SK-N-MC (cell line): ENCODE data around the gene CDC42BPB.

ENCODE experiments used
- EZH2 ChIP-seq: fragments of 200-600 bp; sonication (generic); IDR thresholded peaks from one replicate; pipeline ENCODE4 v1.6.1; 2017; ENCODE audit warnings: antibody characterized with exemption
- FOXP2 ChIP-seq: optimal IDR thresholded peaks from 2 replicates; pipeline ENCODE3; 2011; ENCODE audit warnings: mild to moderate bottlenecking, moderate library complexity; ENCODE audit not compliant: insufficient read depth; ENCODE audit errors: extremely low read length, control extremely low read depth
- POLR2AphosphoS5 ChIP-seq: IDR thresholded peaks from 2 replicates; pipeline ENCODE4 v1.6.1; 2012; ENCODE audit warnings: mild to moderate bottlenecking, low read depth, low read length, borderline replicate concordance

DNA sequence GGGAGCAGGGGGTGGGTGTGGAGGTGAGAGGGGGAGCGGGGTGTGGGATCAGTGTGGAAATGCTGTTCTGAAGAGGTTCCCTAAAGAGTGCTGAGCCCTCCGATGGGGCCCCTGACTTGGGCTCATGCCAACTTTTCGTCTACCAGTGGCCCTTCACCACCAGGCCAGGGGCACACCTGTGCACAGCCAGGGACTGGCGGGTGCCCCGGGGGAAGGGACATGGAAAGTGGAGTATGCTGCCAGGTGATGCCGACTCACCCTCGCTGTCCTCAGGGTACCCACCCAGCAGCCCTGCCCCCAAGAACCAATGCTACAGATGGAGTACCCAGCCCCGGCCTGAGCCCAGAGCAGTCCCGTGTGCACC is 108.7 kb downstream of the CDC42BPB start:
- TF ChIP-seq POLR2AphosphoS5 (no peak), FOXP2 (no peak), EZH2 (no peak)
